WTC11 (cell line): ENCODE measurements around the gene C9orf72. TPM values are rescaled to one million over a fixed set of nuclear protein-coding genes. Genes with fewer than 3 reads are reported as not detected.

ENCODE experiments used
- ATAC-seq: fragments of 200-7000 bp; cut with Tn5 transposase; 2 replicates; pipeline ENCODE4 v1.10.0; 2021; ENCODE audit warnings: mild to moderate bottlenecking, moderate library complexity
- Bru-seq: library from RNA; stranded (reverse); fragments of 400-500 nt; gene quantifications from one replicate; lab custom pipeline; 2021; lab: Mats Ljungman, UMichigan
- CTCF ChIA-PET: fragments of 300-600 bp; sonication (Branson Sonifier 250); formaldehyde crosslinking; loops from one replicate; lab custom pipeline; 2021; ENCODE audit warnings: antibody characterized with exemption; lab: Charles Lee
- POLR2A ChIA-PET: fragments of 350-600 bp; sonication (Branson Sonifier 250); formaldehyde crosslinking; loops from one replicate; lab custom pipeline; 2021; ENCODE audit warnings: antibody characterized with exemption; lab: Charles Lee
- DNase-seq: peaks from one replicate; pipeline ENCODE4 v3.0.0; 2021; ENCODE audit warnings: low spot score
- H3K27ac Mint-ChIP-seq: 2 replicates; pipeline ENCODE4 v1.8.0; 2021; ENCODE audit warnings: mixed read lengths
- H3K27me3 Mint-ChIP-seq: 2 replicates; pipeline ENCODE4 v1.8.0; 2021; ENCODE audit warnings: low read depth, mild to moderate bottlenecking, moderate library complexity, mixed read lengths
- H3K36me3 Mint-ChIP-seq: 2 replicates; pipeline ENCODE4 v1.8.0; 2021; ENCODE audit warnings: mixed read lengths
- H3K4me1 Mint-ChIP-seq: 2 replicates; pipeline ENCODE4 v1.8.0; 2022; ENCODE audit warnings: mixed read lengths
- H3K4me3 Mint-ChIP-seq: 2 replicates; pipeline ENCODE4 v1.8.0; 2021; ENCODE audit warnings: mild to moderate bottlenecking, moderate library complexity, mixed read lengths
- H3K9me3 Mint-ChIP-seq: 2 replicates; pipeline ENCODE4 v1.8.0; 2021; ENCODE audit warnings: mixed read lengths
- ATF1 ChIP-seq: sonication (generic); formaldehyde crosslinking; IDR thresholded peaks from 2 replicates; pipeline ENCODE4 v1.8.1; 2023; ENCODE audit warnings: mild to moderate bottlenecking, moderate library complexity, missing genetic modification reagents
- CBFB ChIP-seq: sonication (generic); formaldehyde crosslinking; IDR thresholded peaks from 2 replicates; pipeline ENCODE4 v1.8.1; 2022; ENCODE audit warnings: mild to moderate bottlenecking, low read depth, missing genetic modification reagents
- FOXJ3 ChIP-seq: sonication (generic); formaldehyde crosslinking; IDR thresholded peaks from 2 replicates; pipeline ENCODE4 v1.9.0; 2021; ENCODE audit warnings: missing genetic modification reagents, mild to moderate bottlenecking, borderline replicate concordance
- FOXP1 ChIP-seq: sonication (generic); formaldehyde crosslinking; IDR thresholded peaks from 2 replicates; pipeline ENCODE4 v1.8.0; 2022; ENCODE audit warnings: missing genetic modification reagents, mild to moderate bottlenecking, moderate library complexity, borderline replicate concordance
- HMGA2 ChIP-seq: fragments of 250-450 bp; sonication (Bioruptor Pico); IDR thresholded peaks from 2 replicates; pipeline ENCODE4 v1.4.0; 2021; ENCODE audit warnings: mild to moderate bottlenecking, moderate library complexity
- JAZF1 ChIP-seq: fragments of 250-450 bp; sonication (Bioruptor Pico); IDR thresholded peaks from 2 replicates; pipeline ENCODE4 v1.9.0; 2021; ENCODE audit warnings: moderate library complexity, mild to moderate bottlenecking, inconsistent platforms
- NFATC4 ChIP-seq: fragments of 250-450 bp; sonication (Bioruptor Pico); IDR thresholded peaks from 2 replicates; pipeline ENCODE4 v1.9.0; 2021; ENCODE audit warnings: mild to moderate bottlenecking
- RELA ChIP-seq: sonication (generic); formaldehyde crosslinking; IDR thresholded peaks from 2 replicates; pipeline ENCODE4 v1.8.1; 2022; ENCODE audit warnings: missing genetic modification reagents, mild to moderate bottlenecking, borderline replicate concordance
- TEAD4 ChIP-seq: sonication (generic); formaldehyde crosslinking; IDR thresholded peaks from 2 replicates; pipeline ENCODE4 v1.8.0; 2022; ENCODE audit warnings: mild to moderate bottlenecking, missing genetic modification reagents
- TP53 ChIP-seq: sonication (generic); formaldehyde crosslinking; IDR thresholded peaks from 2 replicates; pipeline ENCODE4 v1.8.1; 2023; ENCODE audit warnings: mild to moderate bottlenecking, missing genetic modification reagents
- long read RNA-seq, 3 experiments: library from RNA in 1 of 3; library from capped mRNA in 1 of 3; library from polyadenylated mRNA in 1 of 3; unstranded in 2 of 3; stranded (forward) in 1 of 3; transcript quantifications; one replicate each; pipeline ENCODE4 v2.0.0, GENCODE V29; 2021
- total RNA-seq: library from RNA; stranded (reverse); gene quantifications from 3 replicates; pipeline ENCODE4 v1.2.3, GENCODE V29; 2021
- TF ChIP-seq, protein P1 (sequence below): sonication (generic); formaldehyde crosslinking; IDR thresholded peaks from 2 replicates; pipeline ENCODE4 v1.8.0; 2022; ENCODE audit warnings: mild to moderate bottlenecking, missing genetic modification reagents
- TF ChIP-seq, protein P2 (sequence below): sonication (generic); formaldehyde crosslinking; IDR thresholded peaks from 2 replicates; pipeline ENCODE4 v1.8.1; 2022; ENCODE audit warnings: low read depth, missing genetic modification reagents, borderline replicate concordance
- TF ChIP-seq, protein P3 (sequence below): sonication (generic); formaldehyde crosslinking; IDR thresholded peaks from 2 replicates; pipeline ENCODE4 v1.8.1; 2023; ENCODE audit warnings: mild to moderate bottlenecking, missing genetic modification reagents
- TF ChIP-seq, protein P4 (sequence below): sonication (generic); formaldehyde crosslinking; IDR thresholded peaks from 2 replicates; pipeline ENCODE4 v1.8.0; 2023; ENCODE audit warnings: missing genetic modification reagents
- TF ChIP-seq, protein P5 (sequence below): sonication (generic); formaldehyde crosslinking; IDR thresholded peaks from 2 replicates; pipeline ENCODE4 v1.8.0; 2022; ENCODE audit warnings: mild to moderate bottlenecking, missing genetic modification reagents
- TF ChIP-seq, protein P6 (sequence below): sonication (generic); formaldehyde crosslinking; IDR thresholded peaks from 2 replicates; pipeline ENCODE4 v1.8.1; 2022; ENCODE audit warnings: mild to moderate bottlenecking, moderate library complexity, missing genetic modification reagents
- TF ChIP-seq, protein P7 (sequence below): fragments of 250-450 bp; sonication (Bioruptor Pico); IDR thresholded peaks from 2 replicates; pipeline ENCODE4 v1.9.0; 2021; ENCODE audit warnings: mild to moderate bottlenecking
- TF ChIP-seq, protein P8 (sequence below): sonication (generic); formaldehyde crosslinking; IDR thresholded peaks from 2 replicates; pipeline ENCODE4 v1.8.1; 2023; ENCODE audit warnings: mild to moderate bottlenecking, moderate library complexity, missing genetic modification reagents

The C9orf72 gene, protein sequence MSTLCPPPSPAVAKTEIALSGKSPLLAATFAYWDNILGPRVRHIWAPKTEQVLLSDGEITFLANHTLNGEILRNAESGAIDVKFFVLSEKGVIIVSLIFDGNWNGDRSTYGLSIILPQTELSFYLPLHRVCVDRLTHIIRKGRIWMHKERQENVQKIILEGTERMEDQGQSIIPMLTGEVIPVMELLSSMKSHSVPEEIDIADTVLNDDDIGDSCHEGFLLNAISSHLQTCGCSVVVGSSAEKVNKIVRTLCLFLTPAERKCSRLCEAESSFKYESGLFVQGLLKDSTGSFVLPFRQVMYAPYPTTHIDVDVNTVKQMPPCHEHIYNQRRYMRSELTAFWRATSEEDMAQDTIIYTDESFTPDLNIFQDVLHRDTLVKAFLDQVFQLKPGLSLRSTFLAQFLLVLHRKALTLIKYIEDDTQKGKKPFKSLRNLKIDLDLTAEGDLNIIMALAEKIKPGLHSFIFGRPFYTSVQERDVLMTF
- 21.5 to 23.1 TPM (median 21.5 TPM) in 3 replicates for total RNA-seq
- percentile 91 among the genes with signal in this experiment for Bru-seq, nascent RNA
- long read RNA-seq, experiment 1, transcript C9orf72-203 (11 exons, 3,200 nt), result major isoform, 60 of 173 reads
- long read RNA-seq, experiment 1, partial matches to known transcripts, result 75 of 173 reads
- long read RNA-seq, experiment 1, other reads (novel, unspliced or antisense), result 32 of 173 reads
- long read RNA-seq, experiment 2, partial matches to known transcripts, result 14 of 36 reads
- long read RNA-seq, experiment 2, other reads (novel, unspliced or antisense), result 20 of 36 reads
- long read RNA-seq, experiment 3, transcript C9orf72-203 (11 exons, 3,200 nt), result major isoform, 8 of 15 reads
- long read RNA-seq, experiment 3, partial matches to known transcripts, result 3 of 15 reads
- long read RNA-seq, experiment 3, other reads (novel, unspliced or antisense), result 4 of 15 reads

DNA sequence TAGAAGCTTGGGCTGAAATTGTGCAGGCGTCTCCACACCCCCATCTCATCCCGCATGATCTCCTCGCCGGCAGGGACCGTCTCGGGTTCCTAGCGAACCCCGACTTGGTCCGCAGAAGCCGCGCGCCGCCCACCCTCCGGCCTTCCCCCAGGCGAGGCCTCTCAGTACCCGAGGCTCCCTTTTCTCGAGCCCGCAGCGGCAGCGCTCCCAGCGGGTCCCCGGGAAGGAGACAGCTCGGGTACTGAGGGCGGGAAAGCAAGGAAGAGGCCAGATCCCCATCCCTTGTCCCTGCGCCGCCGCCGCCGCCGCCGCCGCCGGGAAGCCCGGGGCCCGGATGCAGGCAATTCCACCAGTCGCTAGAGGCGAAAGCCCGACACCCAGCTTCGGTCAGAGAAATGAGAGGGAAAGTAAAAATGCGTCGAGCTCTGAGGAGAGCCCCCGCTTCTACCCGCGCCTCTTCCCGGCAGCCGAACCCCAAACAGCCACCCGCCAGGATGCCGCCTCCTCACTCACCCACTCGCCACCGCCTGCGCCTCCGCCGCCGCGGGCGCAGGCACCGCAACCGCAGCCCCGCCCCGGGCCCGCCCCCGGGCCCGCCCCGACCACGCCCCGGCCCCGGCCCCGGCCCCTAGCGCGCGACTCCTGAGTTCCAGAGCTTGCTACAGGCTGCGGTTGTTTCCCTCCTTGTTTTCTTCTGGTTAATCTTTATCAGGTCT is at the start of gene C9orf72:
TSS of gene C9orf72 (minus strand) at position 564 of the 716 bp plus-strand sequence. CDS start 6,361 bp downstream, outside the sequence.
- H3K36me3 Mint-ChIP-seq, result peaks cover 6% of the 10 kb centered on the region
- TF ChIP-seq TEAD4 (CRISPR knock-in tag) (no peak), RELA (CRISPR knock-in tag) (no peak), ATF1 (CRISPR knock-in tag) (no peak), TP53 (CRISPR knock-in tag) (0 out of 2 replicates have a peak, but pooled peaks have one; percentile 32), NFATC4 (CRISPR knock-in tag) (no peak), JAZF1 (no peak), CBFB (CRISPR knock-in tag) (0 out of 2 replicates have a peak, but pooled peaks have one; percentile 1), FOXJ3 (CRISPR knock-in tag) (no peak), FOXP1 (CRISPR knock-in tag) (no peak), HMGA2 (CRISPR knock-in tag) (no peak)
- TF ChIP-seq, protein P1, sequence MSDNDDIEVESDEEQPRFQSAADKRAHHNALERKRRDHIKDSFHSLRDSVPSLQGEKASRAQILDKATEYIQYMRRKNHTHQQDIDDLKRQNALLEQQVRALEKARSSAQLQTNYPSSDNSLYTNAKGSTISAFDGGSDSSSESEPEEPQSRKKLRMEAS (CRISPR knock-in tag), result peak; percentile 15; the same call in 1 of the 2 replicates
- TF ChIP-seq, protein P2, sequence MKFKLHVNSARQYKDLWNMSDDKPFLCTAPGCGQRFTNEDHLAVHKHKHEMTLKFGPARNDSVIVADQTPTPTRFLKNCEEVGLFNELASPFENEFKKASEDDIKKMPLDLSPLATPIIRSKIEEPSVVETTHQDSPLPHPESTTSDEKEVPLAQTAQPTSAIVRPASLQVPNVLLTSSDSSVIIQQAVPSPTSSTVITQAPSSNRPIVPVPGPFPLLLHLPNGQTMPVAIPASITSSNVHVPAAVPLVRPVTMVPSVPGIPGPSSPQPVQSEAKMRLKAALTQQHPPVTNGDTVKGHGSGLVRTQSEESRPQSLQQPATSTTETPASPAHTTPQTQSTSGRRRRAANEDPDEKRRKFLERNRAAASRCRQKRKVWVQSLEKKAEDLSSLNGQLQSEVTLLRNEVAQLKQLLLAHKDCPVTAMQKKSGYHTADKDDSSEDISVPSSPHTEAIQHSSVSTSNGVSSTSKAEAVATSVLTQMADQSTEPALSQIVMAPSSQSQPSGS (CRISPR knock-in tag), result no peak
- TF ChIP-seq, protein P3, sequence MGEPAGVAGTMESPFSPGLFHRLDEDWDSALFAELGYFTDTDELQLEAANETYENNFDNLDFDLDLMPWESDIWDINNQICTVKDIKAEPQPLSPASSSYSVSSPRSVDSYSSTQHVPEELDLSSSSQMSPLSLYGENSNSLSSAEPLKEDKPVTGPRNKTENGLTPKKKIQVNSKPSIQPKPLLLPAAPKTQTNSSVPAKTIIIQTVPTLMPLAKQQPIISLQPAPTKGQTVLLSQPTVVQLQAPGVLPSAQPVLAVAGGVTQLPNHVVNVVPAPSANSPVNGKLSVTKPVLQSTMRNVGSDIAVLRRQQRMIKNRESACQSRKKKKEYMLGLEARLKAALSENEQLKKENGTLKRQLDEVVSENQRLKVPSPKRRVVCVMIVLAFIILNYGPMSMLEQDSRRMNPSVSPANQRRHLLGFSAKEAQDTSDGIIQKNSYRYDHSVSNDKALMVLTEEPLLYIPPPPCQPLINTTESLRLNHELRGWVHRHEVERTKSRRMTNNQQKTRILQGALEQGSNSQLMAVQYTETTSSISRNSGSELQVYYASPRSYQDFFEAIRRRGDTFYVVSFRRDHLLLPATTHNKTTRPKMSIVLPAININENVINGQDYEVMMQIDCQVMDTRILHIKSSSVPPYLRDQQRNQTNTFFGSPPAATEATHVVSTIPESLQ (CRISPR knock-in tag), result no peak
- TF ChIP-seq, protein P4, sequence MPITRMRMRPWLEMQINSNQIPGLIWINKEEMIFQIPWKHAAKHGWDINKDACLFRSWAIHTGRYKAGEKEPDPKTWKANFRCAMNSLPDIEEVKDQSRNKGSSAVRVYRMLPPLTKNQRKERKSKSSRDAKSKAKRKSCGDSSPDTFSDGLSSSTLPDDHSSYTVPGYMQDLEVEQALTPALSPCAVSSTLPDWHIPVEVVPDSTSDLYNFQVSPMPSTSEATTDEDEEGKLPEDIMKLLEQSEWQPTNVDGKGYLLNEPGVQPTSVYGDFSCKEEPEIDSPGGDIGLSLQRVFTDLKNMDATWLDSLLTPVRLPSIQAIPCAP (CRISPR knock-in tag), result no peak
- TF ChIP-seq, protein P5, sequence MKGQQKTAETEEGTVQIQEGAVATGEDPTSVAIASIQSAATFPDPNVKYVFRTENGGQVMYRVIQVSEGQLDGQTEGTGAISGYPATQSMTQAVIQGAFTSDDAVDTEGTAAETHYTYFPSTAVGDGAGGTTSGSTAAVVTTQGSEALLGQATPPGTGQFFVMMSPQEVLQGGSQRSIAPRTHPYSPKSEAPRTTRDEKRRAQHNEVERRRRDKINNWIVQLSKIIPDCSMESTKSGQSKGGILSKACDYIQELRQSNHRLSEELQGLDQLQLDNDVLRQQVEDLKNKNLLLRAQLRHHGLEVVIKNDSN (CRISPR knock-in tag), result 0 out of 2 replicates have a peak, but pooled peaks have one; percentile 25
- TF ChIP-seq, protein P6, sequence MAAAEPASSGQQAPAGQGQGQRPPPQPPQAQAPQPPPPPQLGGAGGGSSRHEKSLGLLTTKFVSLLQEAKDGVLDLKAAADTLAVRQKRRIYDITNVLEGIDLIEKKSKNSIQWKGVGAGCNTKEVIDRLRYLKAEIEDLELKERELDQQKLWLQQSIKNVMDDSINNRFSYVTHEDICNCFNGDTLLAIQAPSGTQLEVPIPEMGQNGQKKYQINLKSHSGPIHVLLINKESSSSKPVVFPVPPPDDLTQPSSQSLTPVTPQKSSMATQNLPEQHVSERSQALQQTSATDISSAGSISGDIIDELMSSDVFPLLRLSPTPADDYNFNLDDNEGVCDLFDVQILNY, result peak; percentile 44; the same call in 1 of the 2 replicates
- TF ChIP-seq, protein P7, sequence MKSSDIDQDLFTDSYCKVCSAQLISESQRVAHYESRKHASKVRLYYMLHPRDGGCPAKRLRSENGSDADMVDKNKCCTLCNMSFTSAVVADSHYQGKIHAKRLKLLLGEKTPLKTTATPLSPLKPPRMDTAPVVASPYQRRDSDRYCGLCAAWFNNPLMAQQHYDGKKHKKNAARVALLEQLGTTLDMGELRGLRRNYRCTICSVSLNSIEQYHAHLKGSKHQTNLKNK, result no peak
- TF ChIP-seq, protein P8, sequence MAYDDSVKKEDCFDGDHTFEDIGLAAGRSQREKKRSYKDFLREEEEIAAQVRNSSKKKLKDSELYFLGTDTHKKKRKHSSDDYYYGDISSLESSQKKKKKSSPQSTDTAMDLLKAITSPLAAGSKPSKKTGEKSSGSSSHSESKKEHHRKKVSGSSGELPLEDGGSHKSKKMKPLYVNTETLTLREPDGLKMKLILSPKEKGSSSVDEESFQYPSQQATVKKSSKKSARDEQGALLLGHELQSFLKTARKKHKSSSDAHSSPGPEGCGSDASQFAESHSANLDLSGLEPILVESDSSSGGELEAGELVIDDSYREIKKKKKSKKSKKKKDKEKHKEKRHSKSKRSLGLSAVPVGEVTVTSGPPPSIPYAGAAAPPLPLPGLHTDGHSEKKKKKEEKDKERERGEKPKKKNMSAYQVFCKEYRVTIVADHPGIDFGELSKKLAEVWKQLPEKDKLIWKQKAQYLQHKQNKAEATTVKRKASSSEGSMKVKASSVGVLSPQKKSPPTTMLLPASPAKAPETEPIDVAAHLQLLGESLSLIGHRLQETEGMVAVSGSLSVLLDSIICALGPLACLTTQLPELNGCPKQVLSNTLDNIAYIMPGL (CRISPR knock-in tag), result peak; percentile 48; the same call in 1 of the 2 replicates
- TF ChIP-seq, all 79 proteins: peak for 6
- H3K27ac Mint-ChIP-seq, result peak within 1 kb of the TSS; percentile 100
- DNase-seq (peak; percentile 75), ATAC-seq (peak; percentile 81)
- CTCF ChIA-PET, result interaction anchor here (0.6 kb wide), 1 partner anchor 29 kb away, joined by 3 read pairs; no protein-coding TSS in a partner anchor
- H3K27me3 Mint-ChIP-seq, result peaks cover 18% of the 10 kb centered on the region
- POLR2A ChIA-PET, result interaction anchor here (0.6 kb wide), 1 partner anchor 12 kb away, joined by 3 read pairs; no protein-coding TSS in a partner anchor
- H3K4me3 Mint-ChIP-seq, result peak within 1 kb of the TSS; percentile 96
- H3K9me3 Mint-ChIP-seq, result peaks cover 7% of the 10 kb centered on the region
- H3K4me1 Mint-ChIP-seq, result peaks cover 27% of the 10 kb centered on the region
